CD4-positive, alpha-beta T cell treated with Interleukin-12 subunit alpha and Interleukin-12 subunit beta, for 1 hour (primary cell): ENCODE results near the gene SERPINA4.

ENCODE experiments used
- DNase-seq: peaks from one replicate; pipeline ENCODE4 v3.0.0-alpha.2; 2020

The SERPINA4 gene

DNA sequence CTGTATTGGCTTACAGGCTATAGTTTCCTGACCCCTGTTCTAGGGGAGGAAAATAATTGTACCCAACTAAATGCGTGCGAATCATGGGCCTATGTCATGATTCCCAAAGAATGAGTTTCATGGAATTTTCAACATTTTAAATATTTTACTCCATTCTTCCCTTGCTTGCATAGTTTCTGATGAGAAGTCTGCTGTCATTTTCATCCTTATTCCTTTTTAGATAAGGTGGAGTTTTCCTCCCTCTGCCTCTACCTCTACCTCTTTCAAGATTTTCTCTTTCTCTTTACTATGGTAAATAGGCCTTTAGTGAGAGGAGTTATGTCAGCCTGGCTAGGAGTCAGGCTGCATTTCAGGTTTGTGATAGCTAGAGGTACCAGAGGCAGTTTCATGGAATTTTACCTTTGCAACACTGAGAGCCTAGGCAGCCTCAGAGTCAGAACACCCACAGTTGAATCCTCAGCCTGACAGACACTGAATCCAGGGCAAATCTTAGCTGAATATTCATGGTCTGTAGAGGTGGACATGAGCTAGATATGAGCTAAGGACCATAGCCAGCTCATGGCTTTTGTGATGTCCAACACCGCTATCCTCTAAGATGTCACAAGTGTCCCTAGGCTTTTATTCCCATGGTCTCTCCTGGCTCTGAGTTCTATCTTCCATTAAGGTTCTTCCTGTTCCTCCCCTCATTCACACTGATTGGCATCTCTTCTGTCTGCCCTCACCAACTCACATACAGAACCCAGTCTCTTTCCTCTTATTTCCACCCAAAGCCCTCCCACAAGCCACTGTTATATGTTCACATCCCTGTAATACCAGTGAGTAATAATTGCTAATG lies 57.0 kb downstream of the SERPINA4 start:
- no peak for DNase-seq

DNA sequence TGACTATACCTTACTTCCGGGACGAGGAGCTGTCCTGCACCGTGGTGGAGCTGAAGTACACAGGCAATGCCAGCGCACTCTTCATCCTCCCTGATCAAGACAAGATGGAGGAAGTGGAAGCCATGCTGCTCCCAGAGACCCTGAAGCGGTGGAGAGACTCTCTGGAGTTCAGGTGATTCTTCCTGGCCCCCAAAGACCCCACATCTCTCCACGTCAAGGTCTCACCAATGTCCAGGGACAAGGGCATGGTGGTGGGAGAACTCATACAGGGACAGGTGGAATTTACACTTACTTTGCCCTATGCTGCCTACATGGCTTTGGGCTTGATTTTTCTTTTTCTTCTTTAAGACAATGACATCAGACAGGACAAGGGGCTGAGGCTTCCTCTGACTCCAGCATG lies 58.1 kb downstream of the SERPINA4 start:
- no peak for DNase-seq
